Bronchial epithelial cell (primary cell): Measurements from ENCODE around the gene NMT2. TPM values are rescaled to one million over a fixed set of nuclear protein-coding genes. Genes with fewer than 3 reads are reported as not detected.

ENCODE experiments used
- DNase-seq: peaks from one replicate; pipeline ENCODE4 v3.0.0-alpha.2; 2010; ENCODE audit warnings: low read depth
- FAIRE-seq: peaks from 2 replicates; lab custom pipeline; 2011; peaks lifted over from hg19 to GRCh38; lab: Jason Lieb, UNC
- H3K27me3 ChIP-seq: 2 replicates; pipeline ENCODE4 v1.5.1; 2011; ENCODE audit warnings: low read length; ENCODE audit not compliant: control insufficient read depth, insufficient read depth
- H3K36me3 ChIP-seq: 2 replicates; pipeline ENCODE4 v1.5.1; 2011; ENCODE audit warnings: low read length; ENCODE audit not compliant: control insufficient read depth, insufficient read depth
- H3K4me3 ChIP-seq: 2 replicates; pipeline ENCODE4 v1.5.1; 2011; ENCODE audit warnings: mild to moderate bottlenecking, low read depth, low read length, control low read depth
- total RNA-seq: library from RNA; depleted of rRNA; stranded (reverse); fragments of >200 nt; gene quantifications from 2 replicates; pipeline ENCODE4 v1.2.1, GENCODE V29; 2014
- TF ChIP-seq, protein P1 (sequence below): IDR thresholded peaks from 2 replicates; pipeline ENCODE4 v1.5.1; 2011; ENCODE audit warnings: mild to moderate bottlenecking, moderate library complexity, low read length, control low read depth, inconsistent platforms; ENCODE audit not compliant: insufficient read depth, severe bottlenecking

Gene NMT2
- total RNA-seq, result 11.1 and 12.2 TPM in 2 replicates

- FAIRE-seq (no peak), DNase-seq (peak; percentile 53)
- TF ChIP-seq, protein P1, sequence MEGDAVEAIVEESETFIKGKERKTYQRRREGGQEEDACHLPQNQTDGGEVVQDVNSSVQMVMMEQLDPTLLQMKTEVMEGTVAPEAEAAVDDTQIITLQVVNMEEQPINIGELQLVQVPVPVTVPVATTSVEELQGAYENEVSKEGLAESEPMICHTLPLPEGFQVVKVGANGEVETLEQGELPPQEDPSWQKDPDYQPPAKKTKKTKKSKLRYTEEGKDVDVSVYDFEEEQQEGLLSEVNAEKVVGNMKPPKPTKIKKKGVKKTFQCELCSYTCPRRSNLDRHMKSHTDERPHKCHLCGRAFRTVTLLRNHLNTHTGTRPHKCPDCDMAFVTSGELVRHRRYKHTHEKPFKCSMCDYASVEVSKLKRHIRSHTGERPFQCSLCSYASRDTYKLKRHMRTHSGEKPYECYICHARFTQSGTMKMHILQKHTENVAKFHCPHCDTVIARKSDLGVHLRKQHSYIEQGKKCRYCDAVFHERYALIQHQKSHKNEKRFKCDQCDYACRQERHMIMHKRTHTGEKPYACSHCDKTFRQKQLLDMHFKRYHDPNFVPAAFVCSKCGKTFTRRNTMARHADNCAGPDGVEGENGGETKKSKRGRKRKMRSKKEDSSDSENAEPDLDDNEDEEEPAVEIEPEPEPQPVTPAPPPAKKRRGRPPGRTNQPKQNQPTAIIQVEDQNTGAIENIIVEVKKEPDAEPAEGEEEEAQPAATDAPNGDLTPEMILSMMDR, result peak; percentile 56
- Histone ChIP-seq H3K27me3 (no peaks in the 10 kb centered on the region), H3K36me3 (no peaks in the 10 kb centered on the region), H3K4me3 (peak within 1 kb of the TSS; percentile 94)
Observed at GRCh38 chr10:15168291-15168785, at the start of gene NMT2. Gene NMT2, minus strand, starts transcription at chr10:15168693. Its CDS starts 81 bp downstream, at chr10:15168612.

DNA sequence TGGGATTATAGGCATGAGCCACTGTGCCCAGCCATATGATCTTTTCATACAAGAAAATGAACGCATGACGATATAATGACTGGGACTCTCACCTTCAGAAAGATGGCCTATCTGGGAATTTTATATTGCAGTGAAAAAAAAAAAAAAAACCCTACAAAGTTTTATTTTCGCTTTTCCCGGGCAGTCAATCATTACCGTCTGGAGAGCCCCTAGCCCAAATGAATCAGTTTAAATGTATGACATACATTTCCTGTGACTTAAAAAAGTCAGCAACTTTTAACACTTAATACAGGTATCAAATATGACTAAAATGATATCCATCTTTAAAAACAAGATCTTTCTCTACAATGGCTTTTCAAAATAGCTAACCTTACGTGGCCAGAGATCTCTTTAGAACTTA lies 48.2 kb upstream of the NMT2 start:
- Histone ChIP-seq H3K36me3 (no peaks in the 10 kb centered on the region), H3K4me3 (no peak overlapping the region), H3K27me3 (no peaks in the 10 kb centered on the region)
- DNase-seq (no peak), FAIRE-seq (no peak)
- TF ChIP-seq, protein P1, result no peak

GRCh38 chr10:15214237-15214636 lies 45.7 kb upstream of the NMT2 start:
- no peaks in the 10 kb centered on the region for H3K27me3 ChIP-seq
- H3K4me3 ChIP-seq, result no peak overlapping the region
- TF ChIP-seq, protein P1, result no peak
- DNase-seq, result no peak
- H3K36me3 ChIP-seq, result no peaks in the 10 kb centered on the region
- FAIRE-seq, result no peak

DNA sequence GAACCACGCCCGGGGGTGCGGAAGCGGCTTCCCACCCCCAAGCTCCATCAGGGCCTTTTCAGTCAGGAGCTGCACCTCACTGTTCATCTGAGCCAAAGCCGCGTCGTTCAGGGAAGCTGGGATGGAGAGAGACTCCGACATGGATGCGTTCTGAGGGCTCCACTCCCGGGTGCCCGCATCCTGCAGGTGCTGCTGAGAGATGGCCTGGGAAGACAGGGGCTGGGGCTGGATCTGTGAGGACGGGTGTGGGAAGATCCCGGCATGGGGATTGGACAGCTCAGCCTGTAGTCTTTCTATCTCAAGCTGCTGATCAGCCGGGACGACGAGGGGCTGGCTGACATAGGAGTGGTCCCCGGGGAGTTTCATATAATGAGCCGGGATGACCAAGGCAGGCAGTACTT lies 45.0 kb upstream of the NMT2 start:
- FAIRE-seq (no peak), DNase-seq (no peak)
- no peak overlapping the region for H3K4me3 ChIP-seq
- H3K27me3 ChIP-seq, result no peaks in the 10 kb centered on the region
- TF ChIP-seq, protein P1, result no peak
- no peaks in the 10 kb centered on the region for H3K36me3 ChIP-seq

DNA sequence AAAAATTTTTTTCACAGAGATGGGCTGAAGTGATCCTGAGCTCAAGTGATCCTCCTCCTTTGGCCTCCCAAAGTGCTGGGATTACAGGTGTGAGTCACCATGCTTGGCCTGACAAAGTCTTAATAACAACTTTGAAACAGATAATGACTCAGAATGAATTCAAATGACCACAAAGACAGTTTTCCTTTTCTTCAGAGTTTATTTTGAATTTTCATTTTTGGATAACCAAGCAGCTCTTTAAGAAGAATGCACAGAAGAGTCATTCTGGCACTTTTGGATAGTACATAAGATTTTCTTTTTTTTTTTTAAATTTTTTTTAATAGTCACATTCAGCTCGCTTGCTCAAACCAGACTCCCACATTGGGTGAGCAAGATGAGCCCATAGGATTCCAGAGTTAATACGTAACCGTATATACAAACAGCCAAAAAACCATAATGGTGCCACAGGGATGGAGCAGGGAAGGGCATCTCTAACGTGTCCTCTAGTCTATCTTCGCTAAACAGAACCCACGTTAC lies 43.0 kb upstream of the NMT2 start:
- no peak for FAIRE-seq

More for the DNA sequence above, 43.0 kb upstream of the NMT2 start:
- peak; percentile 64 for DNase-seq
- Histone ChIP-seq H3K4me3 (no peak overlapping the region), H3K36me3 (no peaks in the 10 kb centered on the region), H3K27me3 (no peaks in the 10 kb centered on the region)
- TF ChIP-seq, protein P1, result no peak
